GM23248 (cell line): Measurements from ENCODE around the gene OR52B2.

Experiments used
- EZH2 ChIP-seq: fragments of 200-600 bp; sonication (generic); IDR thresholded peaks from 2 replicates; pipeline ENCODE4 v1.6.1; 2018; ENCODE audit warnings: antibody characterized with exemption, mild to moderate bottlenecking; ENCODE audit not compliant: insufficient read depth, poor library complexity, severe bottlenecking
- EZH2phosphoT487 ChIP-seq: fragments of 200-600 bp; sonication (generic); IDR thresholded peaks from 2 replicates; pipeline ENCODE4 v1.6.1; 2018; ENCODE audit warnings: antibody characterized with exemption, moderate library complexity, mild to moderate bottlenecking, low read depth; ENCODE audit not compliant: insufficient read depth

GRCh38 chr11:6219359-6219758 lies 49.2 kb upstream of the OR52B2 start:
- TF ChIP-seq EZH2phosphoT487 (no peak), EZH2 (no peak)
